Colon (tissue), 2 donors: Measurements from ENCODE around the gene GALNT10.
"Not testable (repeated sequence)": the region's sequence is repeated elsewhere in the genome, so short reads cannot be mapped to it uniquely, and the experiment has no call there.

Experiments
- FAIRE-seq: peaks from 2 replicates; lab custom pipeline; 2012; peaks lifted over from hg19 to GRCh38; lab: Jason Lieb, UNC
- donor health status: control.
- donor health status: control.

Gene GALNT10

DNA sequence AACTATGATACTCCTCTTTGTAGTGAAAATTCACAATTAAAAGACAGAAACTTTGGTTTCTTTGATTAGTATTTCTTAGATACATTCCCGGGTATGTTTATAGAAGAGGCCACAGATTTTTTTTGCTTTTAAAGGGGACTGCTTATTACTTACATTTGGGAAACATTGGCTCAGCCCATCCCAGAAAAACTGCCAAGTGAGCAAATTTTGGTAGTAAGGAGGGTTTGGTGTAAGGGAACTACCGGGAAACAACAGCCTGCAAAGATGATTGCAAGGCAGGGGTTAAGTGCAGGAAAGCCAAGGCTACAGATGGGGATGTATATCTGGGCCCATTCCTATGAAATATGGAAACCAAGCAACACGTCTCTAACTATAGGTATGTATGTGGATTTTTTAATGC, 166.4 kb downstream of the GALNT10 start:
- FAIRE-seq: no peak

DNA sequence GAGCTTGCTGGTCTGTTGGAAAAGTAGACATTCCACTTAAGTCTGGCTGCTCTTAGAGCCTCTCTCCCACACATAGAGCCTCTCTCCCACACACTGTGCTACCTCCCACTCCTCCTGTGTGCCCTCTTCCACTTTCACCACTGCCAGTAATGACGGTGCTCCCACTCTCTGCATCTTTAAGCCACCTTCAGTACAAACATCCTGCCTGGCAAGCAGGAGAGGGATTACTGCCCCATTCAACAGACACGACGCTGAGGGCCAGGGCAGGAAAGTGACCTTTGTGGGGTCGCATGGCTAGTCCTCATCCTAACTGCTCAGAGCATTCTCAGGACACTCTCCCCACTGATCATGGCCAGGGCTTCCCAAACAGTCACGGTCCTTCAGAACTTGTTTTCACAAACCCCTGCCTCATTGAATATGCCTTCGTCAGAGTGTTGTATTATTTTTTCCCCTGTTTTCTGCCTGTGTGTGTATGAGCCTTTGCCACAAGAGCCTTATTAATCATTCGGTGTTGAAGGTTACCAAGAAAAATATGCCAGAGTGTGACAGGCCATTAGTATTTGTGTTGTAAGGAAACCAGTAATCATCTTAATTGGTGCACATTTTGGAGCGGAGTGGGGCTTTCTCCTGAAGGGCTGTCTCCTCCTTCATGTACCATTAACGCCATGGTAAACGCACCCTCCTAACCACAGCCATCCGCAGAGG, 168.1 kb downstream of the GALNT10 start:
- FAIRE-seq: no peak

- FAIRE-seq: no peak
Observed at GRCh38 chr5:154359221-154359573, 168.7 kb downstream of the GALNT10 start.

GRCh38 chr5:154360241-154360640, 169.7 kb downstream of the GALNT10 start:
- FAIRE-seq: not testable (repeated sequence)

- no peak for FAIRE-seq
Observed at GRCh38 chr5:154363411-154363810, 172.9 kb downstream of the GALNT10 start.

DNA sequence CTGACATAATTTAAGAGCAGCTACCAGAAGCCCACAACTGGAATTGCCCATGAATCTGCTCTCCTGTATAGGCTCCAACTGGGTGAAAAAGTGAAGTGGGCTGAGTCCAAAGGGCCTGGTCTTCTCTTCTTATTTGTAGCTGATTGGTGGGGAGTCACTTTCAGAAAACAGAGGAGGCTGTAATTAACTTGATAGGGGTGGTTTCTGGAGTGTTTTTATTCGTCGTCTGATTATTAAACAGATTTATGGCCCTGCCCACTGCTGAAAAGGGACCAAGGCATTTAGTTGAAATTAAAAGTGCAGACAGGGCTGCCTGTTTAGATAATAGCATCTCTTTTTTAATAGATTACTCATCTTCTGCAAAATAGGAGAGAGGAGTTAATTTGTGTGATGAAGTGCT, 174.2 kb downstream of the GALNT10 start:
- FAIRE-seq: no peak

- FAIRE-seq: no peak
Observed at GRCh38 chr5:154365823-154366222, 175.3 kb downstream of the GALNT10 start.

DNA sequence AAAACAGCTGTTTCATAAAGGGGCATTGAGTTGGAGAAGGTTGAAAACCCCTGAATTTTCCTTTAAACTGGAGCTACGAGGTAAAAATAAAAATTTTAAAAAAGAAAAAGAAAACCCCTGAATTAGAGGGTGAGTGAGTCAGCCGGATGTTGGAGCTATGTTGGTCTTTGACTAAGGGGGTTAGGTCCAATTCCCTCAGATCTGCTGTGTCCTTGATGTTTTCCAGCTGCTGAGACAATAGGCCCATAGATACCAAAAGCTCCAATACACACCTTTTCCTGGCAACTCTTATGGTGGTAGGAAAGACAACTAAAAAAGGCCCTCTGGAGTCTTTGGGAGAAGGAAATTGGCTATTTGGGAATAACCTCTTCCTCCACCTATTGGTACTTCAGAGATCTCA, 175.8 kb downstream of the GALNT10 start:
- no peak for FAIRE-seq

GRCh38 chr5:154367101-154367500, 176.6 kb downstream of the GALNT10 start:
- no peak for FAIRE-seq

GRCh38 chr5:154368041-154368800, 177.7 kb downstream of the GALNT10 start:
- FAIRE-seq: no peak

DNA sequence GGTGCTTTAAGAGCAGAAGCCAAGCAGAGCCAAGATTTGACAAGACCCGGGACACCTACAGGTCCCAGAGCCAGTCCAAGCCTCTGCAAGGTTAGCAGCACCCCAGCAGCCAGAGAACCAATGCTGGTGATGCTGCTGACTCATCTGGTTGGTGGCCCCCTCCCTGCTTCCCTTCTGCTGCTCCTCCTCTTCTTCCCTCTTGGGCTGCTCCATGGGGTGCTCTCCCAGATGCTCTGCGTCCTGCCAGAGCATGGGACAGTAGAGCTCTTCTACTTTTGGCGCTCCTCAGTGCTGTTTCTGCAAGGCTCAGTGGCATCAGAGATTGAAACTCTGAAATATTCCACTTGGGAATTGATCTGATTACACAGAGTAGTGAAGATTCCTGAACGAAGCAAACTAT, 179.1 kb downstream of the GALNT10 start:
- no peak for FAIRE-seq

- FAIRE-seq: no peak
Observed at GRCh38 chr5:154370119-154370518, 179.6 kb downstream of the GALNT10 start.

DNA sequence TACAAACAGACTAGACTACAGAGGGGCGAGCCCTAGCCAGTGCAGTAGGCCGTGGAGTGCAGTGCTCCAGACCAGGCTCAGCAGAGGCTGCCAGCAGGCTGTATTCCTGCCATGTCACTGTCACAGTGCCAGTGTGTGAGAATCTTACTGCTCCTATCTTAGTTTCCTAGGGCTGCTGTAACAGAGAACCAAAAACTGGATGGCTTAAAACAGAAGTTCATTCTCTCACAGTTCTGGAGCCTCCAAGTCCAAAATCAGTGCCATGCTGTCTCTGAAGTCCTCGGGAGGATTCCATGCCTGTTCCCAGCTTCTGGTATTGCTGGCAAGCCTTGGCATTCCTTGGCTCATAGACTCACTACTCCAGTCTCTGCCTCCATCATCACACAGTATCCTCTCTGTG, 180.3 kb downstream of the GALNT10 start:
- no peak for FAIRE-seq

DNA sequence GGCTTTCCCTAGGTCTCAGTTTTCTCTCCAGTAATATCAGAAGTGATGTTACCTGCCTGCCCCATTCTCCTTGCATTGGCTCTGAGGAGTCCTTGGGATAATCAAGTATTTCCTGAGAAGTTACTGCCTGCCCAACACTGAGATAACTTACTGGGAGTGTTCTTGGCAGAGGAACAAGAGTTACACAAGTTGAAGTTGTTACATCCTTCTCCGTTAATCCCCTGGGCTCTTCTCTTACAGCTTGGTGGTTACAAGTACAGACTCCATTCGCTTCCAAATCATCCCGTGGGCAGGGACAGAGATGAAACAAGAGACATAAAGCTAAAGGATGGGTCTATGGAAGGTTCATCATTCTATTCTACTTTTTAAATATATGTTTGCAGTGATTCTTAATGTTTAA, 181.2 kb downstream of the GALNT10 start:
- FAIRE-seq: no peak

DNA sequence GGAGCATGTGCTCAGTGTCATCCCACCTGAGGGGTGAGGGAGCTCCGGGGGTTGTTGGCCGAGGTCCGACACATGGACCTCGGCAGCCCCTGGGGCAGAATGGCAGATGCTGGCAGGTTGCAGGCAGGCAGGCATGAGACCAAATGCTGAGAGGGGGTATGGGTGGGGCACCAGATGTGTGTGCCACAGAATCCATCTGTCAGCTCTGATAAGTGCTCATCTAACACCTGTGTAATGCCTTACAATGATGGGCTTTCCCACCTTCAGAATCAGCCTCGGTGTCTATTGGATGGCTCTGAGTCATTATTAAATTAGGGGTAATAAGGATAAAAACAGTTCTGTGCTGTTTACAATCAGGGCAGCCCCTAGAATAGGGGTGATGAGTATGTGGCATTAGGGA, 182.1 kb downstream of the GALNT10 start:
- no peak for FAIRE-seq

GRCh38 chr5:154373326-154373725, 182.8 kb downstream of the GALNT10 start:
- no peak for FAIRE-seq

GRCh38 chr5:154373729-154374179, 183.2 kb downstream of the GALNT10 start:
- FAIRE-seq: no peak

- no peak for FAIRE-seq
Observed at GRCh38 chr5:154374264-154374663, 183.7 kb downstream of the GALNT10 start.

DNA sequence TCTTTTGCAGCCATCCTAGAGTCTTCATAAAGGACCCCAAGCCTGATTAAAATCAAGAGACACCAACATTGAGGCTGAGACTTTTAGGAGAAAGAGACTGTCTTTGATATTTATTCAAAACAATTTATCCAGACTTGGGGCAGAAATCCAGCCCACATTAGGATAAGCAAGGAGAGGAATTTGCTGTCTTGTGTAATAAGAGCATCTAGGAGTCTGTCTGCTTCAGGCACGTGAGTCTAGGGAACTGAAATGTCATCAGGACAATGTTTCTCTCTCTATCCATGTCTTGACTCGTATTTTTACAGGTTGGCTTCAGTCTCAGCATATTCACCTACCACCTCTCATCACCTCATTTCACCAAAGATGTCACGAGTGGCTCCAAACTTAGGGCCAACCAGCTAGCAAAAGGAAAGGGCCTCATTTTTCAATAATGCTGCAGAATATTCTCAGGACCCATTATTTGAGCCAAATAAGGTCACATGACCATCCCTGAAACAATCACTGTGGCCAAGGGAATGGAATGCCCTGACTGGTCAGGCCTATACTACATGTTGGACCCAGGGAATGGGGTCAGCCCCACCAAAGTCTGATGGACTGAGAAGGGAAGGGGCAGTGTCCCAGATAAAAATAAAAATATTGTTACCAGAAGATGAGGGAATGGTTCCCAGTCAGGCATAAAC, 184.9 kb downstream of the GALNT10 start:
- FAIRE-seq: no peak

DNA sequence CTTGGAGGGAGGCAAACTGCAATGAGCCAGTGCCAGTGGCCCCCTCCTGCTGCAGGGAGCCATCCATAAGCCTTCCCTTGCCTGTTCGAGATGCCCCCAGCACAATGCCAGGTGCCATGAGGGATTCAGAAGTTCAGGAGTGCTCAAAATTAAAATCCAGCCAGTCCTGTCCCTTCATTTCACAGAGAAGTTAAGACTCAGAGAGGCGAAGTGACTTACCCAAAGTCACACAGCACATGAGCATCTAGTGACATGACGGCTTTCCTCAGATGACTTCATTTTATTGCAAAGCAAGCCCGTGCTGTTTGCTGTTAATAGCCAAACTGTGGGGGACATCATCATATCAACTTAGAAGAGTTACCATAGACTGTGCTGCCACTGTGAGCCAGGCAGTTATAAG, 185.9 kb downstream of the GALNT10 start:
- FAIRE-seq: no peak

DNA sequence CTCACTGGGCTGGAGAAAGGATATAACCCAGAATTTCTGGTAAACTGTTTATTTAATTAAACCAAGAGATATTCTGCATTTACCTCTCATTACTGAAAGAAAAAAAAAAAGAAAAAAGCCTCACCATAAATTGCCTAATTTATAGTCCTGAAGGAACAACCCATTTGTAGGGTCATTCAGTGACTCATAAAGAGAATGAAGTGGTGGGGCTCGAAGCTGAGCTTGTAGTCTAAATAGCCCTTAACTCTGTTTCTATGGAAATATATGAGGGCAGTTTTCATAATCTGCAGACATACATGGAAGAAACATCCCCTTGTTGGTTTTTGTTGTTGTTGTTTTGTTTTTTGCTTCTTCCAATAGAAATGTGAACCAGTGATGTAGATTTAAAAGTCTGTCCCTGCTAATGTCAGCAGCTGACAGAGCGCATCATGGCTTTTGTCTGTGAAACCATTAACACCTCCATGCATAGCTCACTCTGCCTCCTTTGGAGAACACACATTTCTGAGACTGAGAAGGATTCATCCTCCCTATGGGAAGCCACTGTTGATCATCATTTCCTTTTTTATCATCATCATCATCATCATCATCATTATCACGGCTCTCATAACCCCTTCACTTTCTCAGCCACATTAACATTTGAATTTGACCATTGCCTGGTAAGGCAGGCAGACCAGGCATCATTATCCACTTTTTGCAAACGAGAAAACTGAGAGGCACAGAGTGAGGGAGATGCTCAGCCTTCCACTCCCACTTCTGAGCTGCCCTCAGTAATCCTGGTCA, 187.4 kb downstream of the GALNT10 start:
- FAIRE-seq: no peak

GRCh38 chr5:154380263-154380662, 189.7 kb downstream of the GALNT10 start:
- FAIRE-seq: no peak
